ENCODE results near the gene ATXN7L3.

Gene ATXN7L3

DNA sequence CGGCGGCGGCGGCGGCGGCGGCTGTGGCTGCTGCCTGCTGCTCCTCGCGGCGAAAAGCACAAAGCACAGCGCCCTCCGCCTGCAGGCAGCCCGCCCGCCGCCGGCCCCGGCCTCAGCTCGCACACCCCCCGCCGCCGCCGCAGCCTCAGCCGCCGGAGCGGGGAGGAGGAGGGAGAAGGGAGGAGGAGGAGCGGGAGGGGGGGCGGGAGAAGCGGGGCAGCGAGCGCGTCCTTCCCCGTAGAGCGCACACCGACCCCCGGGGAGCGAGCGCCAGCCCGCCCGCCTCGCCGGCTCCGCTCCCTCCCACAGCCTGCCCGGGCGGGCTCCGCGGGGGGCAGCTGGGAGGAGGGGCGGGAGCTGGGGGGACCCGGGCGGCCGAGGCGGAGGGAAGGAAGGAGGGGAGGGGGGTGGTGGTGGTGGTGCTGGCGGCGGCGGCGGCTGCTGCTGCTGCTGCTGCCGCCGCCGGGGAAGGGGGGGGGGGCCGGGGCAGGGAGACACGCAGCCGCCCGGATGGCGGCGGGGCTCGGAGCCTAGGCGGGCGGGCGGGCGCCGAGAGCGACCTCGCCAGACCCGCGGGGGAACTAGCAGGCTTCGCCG, 20.0 kb upstream of the ATXN7L3 start, which contains the start of gene UBTF:
TSS of gene UBTF (minus strand) at position 60 of the 597 bp plus-strand sequence. CDS start 1,446 bp downstream, outside the sequence.
- Histone ChIP-seq H2AK5ac (ENCODE audit: low read length) (no peak within 1 kb of the TSS), H3K4ac (ENCODE audit: low read depth, low read length) (peak within 1 kb of the TSS; percentile 97), H2BK15ac (replicated peaks; ENCODE audit: low read depth) (no peak within 1 kb of the TSS), H3K4me3 (ENCODE audit: low read length) (peak within 1 kb of the TSS; percentile 84), H2BK120ac (ENCODE audit: low read depth, low read length) (peak within 1 kb of the TSS; percentile 83), H2BK5ac (ENCODE audit: low read length) (peak within 1 kb of the TSS; percentile 81), H4K8ac (ENCODE audit: low read depth, low read length) (peak within 1 kb of the TSS; percentile 92), H3K79me2 (ENCODE audit: control insufficient read depth, insufficient read depth, low read length) (peaks cover 25% of the 10 kb centered on the region), H3K23ac (ENCODE audit: low read length) (peak within 1 kb of the TSS; percentile 90), H3K4me1 (ENCODE audit: control insufficient read depth, low read depth, low read length) (no peaks in the 10 kb centered on the region), H3K79me1 (ENCODE audit: low read length) (peaks cover 13% of the 10 kb centered on the region), H4K5ac (ENCODE audit: low read length) (no peak within 1 kb of the TSS), H3K36me3 (ENCODE audit: control insufficient read depth, insufficient read depth, low read length) (peaks cover 13% of the 10 kb centered on the region), H3K18ac (ENCODE audit: low read length) (peak within 1 kb of the TSS; percentile 99), H3K27me3 (ENCODE audit: insufficient read depth, low read length, poor library complexity) (no peaks in the 10 kb centered on the region), H3K56ac (ENCODE audit: low read length) (peak within 1 kb of the TSS; percentile 97), H3K4me2 (ENCODE audit: low read length) (peak within 1 kb of the TSS; percentile 56), H3K27ac (ENCODE audit: low read depth, low read length) (peak within 1 kb of the TSS; percentile 99), H3K9ac (ENCODE audit: low read length) (peak within 1 kb of the TSS; percentile 97)
- no CpG with 5 or more reads among the region's 76 CpGs for WGBS (ENCODE audit: extremely low coverage, insufficient coverage, low lambda C conversion rate)
- DNase-seq, result peak; percentile 87

DNA sequence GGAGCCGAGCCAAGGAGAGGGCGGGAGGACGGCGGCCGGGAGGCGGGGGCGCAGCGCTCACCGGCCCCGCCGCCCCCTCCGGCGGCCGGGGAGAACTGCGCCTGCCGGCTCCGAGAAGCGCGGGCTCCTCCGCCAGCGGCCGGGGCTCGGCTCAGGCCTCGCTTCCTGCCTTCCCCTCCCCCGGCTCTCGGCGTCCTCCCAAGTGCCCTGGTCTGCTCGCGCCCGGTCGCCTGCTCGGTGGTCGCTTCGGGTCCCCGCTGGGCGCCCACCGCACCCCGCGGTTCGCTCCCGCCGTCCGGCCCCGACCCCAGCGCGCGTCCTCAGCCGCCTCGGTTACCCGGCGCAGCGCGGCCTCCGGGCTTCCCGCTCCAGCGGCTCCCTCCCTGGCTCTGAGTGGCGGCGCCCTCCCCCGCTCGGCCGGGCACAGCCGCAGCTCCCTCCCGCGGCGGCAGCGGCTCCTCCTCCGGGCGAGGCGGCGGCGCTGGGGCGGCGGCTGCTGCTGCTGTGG, 19.5 kb upstream of the ATXN7L3 start:
- peak overlapping the region; percentile 99 for H3K27ac ChIP-seq (ENCODE audit: low read depth, low read length)
- peak; percentile 79 for DNase-seq
- no peaks in the 10 kb centered on the region for H3K4me1 ChIP-seq (ENCODE audit: control insufficient read depth, low read depth, low read length)
- H3K4ac ChIP-seq (ENCODE audit: low read depth, low read length), result peak overlapping the region; percentile 97
- H4K8ac ChIP-seq (ENCODE audit: low read depth, low read length), result peak overlapping the region; percentile 92
- H3K4me2 ChIP-seq (ENCODE audit: low read length), result no peak overlapping the region
- H3K23ac ChIP-seq (ENCODE audit: low read length), result peak overlapping the region; percentile 86
- H2BK120ac ChIP-seq (ENCODE audit: low read depth, low read length), result peak overlapping the region; percentile 83
- no peak overlapping the region for H2BK15ac ChIP-seq (replicated peaks; ENCODE audit: low read depth)
- H3K27me3 ChIP-seq (ENCODE audit: insufficient read depth, low read length, poor library complexity), result no peaks in the 10 kb centered on the region
- peak overlapping the region; percentile 94 for H3K56ac ChIP-seq (ENCODE audit: low read length)
- no peak overlapping the region for H4K5ac ChIP-seq (ENCODE audit: low read length)
- H3K18ac ChIP-seq (ENCODE audit: low read length), result peak overlapping the region; percentile 99
- H3K4me3 ChIP-seq (ENCODE audit: low read length), result peak overlapping the region; percentile 73
- H3K79me2 ChIP-seq (ENCODE audit: control insufficient read depth, insufficient read depth, low read length), result peaks cover 25% of the 10 kb centered on the region
- peak overlapping the region; percentile 73 for H2BK5ac ChIP-seq (ENCODE audit: low read length)
- no CpG with 5 or more reads among the region's 73 CpGs for WGBS (ENCODE audit: extremely low coverage, insufficient coverage, low lambda C conversion rate)
- H3K36me3 ChIP-seq (ENCODE audit: control insufficient read depth, insufficient read depth, low read length), result peaks cover 16% of the 10 kb centered on the region
- H2AK5ac ChIP-seq (ENCODE audit: low read length), result no peak overlapping the region
- peak overlapping the region; percentile 94 for H3K9ac ChIP-seq (ENCODE audit: low read length)
- H3K79me1 ChIP-seq (ENCODE audit: low read length), result peaks cover 14% of the 10 kb centered on the region

- Histone ChIP-seq H3K18ac (ENCODE audit: low read length) (peak overlapping the region; percentile 99), H3K79me1 (ENCODE audit: low read length) (peaks cover 14% of the 10 kb centered on the region), H3K36me3 (ENCODE audit: control insufficient read depth, insufficient read depth, low read length) (peaks cover 16% of the 10 kb centered on the region), H3K4me2 (ENCODE audit: low read length) (peak overlapping the region; percentile 32), H3K56ac (ENCODE audit: low read length) (peak overlapping the region; percentile 94), H3K23ac (ENCODE audit: low read length) (no peak overlapping the region), H3K79me2 (ENCODE audit: control insufficient read depth, insufficient read depth, low read length) (peaks cover 25% of the 10 kb centered on the region), H4K5ac (ENCODE audit: low read length) (no peak overlapping the region), H2BK15ac (replicated peaks; ENCODE audit: low read depth) (no peak overlapping the region), H3K27ac (ENCODE audit: low read depth, low read length) (peak overlapping the region; percentile 99), H3K9ac (ENCODE audit: low read length) (peak overlapping the region; percentile 94), H2BK120ac (ENCODE audit: low read depth, low read length) (peak overlapping the region; percentile 83), H3K4me1 (ENCODE audit: control insufficient read depth, low read depth, low read length) (no peaks in the 10 kb centered on the region), H3K27me3 (ENCODE audit: insufficient read depth, low read length, poor library complexity) (no peaks in the 10 kb centered on the region), H3K4ac (ENCODE audit: low read depth, low read length) (peak overlapping the region; percentile 97), H2BK5ac (ENCODE audit: low read length) (no peak overlapping the region), H3K4me3 (ENCODE audit: low read length) (peak overlapping the region; percentile 73), H4K8ac (ENCODE audit: low read depth, low read length) (peak overlapping the region; percentile 92), H2AK5ac (ENCODE audit: low read length) (no peak overlapping the region)
- peak; percentile 94 for DNase-seq
- no CpG with 5 or more reads among the region's 89 CpGs for WGBS (ENCODE audit: extremely low coverage, insufficient coverage, low lambda C conversion rate)
Measured at GRCh38 chr17:44218344-44219107, 18.8 kb upstream of the ATXN7L3 start.

DNA sequence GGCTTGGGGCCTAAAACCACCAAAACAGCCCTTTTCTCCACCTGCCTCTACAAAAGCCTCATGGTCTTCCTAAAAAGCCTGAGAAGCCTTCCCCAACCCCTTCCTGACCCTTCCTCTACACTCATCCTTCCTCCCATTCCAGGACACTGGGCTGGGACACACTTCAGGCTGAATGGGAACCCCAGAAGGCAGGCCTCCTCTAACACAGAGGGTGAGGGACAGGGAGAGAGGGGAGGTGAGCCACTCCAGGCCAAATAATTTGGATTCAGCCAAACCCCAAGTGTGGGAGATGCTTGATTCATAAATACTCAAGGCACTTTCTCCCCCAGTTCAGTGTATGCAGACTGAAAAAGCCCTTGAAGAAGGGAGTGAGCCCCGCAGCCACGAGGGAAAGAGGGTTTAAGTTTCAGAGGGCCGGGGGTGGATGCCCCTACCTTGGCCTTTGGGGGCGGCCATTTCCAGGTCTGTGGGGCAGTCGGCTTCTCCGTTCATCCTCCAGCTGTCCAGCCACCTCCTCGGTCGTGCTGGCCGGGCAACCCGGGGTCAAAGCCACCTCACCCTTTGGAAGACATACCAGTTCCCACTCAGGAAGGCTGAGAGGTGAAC, 18.2 kb upstream of the ATXN7L3 start:
- Histone ChIP-seq H3K56ac (ENCODE audit: low read length) (peak overlapping the region; percentile 88), H3K4me1 (ENCODE audit: control insufficient read depth, low read depth, low read length) (no peaks in the 10 kb centered on the region), H4K5ac (ENCODE audit: low read length) (no peak overlapping the region), H2BK15ac (replicated peaks; ENCODE audit: low read depth) (no peak overlapping the region), H2BK120ac (ENCODE audit: low read depth, low read length) (no peak overlapping the region), H3K4me2 (ENCODE audit: low read length) (peak overlapping the region; percentile 32), H3K79me2 (ENCODE audit: control insufficient read depth, insufficient read depth, low read length) (peaks cover 25% of the 10 kb centered on the region), H3K4me3 (ENCODE audit: low read length) (peak overlapping the region; percentile 50), H3K23ac (ENCODE audit: low read length) (no peak overlapping the region), H3K18ac (ENCODE audit: low read length) (peak overlapping the region; percentile 71), H3K79me1 (ENCODE audit: low read length) (peaks cover 14% of the 10 kb centered on the region), H2AK5ac (ENCODE audit: low read length) (no peak overlapping the region), H3K9ac (ENCODE audit: low read length) (peak overlapping the region; percentile 75), H4K8ac (ENCODE audit: low read depth, low read length) (no peak overlapping the region), H2BK5ac (ENCODE audit: low read length) (no peak overlapping the region), H3K4ac (ENCODE audit: low read depth, low read length) (no peak overlapping the region), H3K36me3 (ENCODE audit: control insufficient read depth, insufficient read depth, low read length) (peaks cover 16% of the 10 kb centered on the region), H3K27me3 (ENCODE audit: insufficient read depth, low read length, poor library complexity) (no peaks in the 10 kb centered on the region), H3K27ac (ENCODE audit: low read depth, low read length) (peak overlapping the region; percentile 43)
- no peak for DNase-seq
- WGBS (ENCODE audit: extremely low coverage, insufficient coverage, low lambda C conversion rate), result no CpG with 5 or more reads among the region's 10 CpGs

- Histone ChIP-seq H3K79me2 (ENCODE audit: control insufficient read depth, insufficient read depth, low read length) (peaks cover 25% of the 10 kb centered on the region), H4K5ac (ENCODE audit: low read length) (no peak overlapping the region), H3K4me1 (ENCODE audit: control insufficient read depth, low read depth, low read length) (no peaks in the 10 kb centered on the region), H3K56ac (ENCODE audit: low read length) (no peak overlapping the region), H3K27me3 (ENCODE audit: insufficient read depth, low read length, poor library complexity) (no peaks in the 10 kb centered on the region), H4K8ac (ENCODE audit: low read depth, low read length) (no peak overlapping the region), H3K36me3 (ENCODE audit: control insufficient read depth, insufficient read depth, low read length) (peaks cover 16% of the 10 kb centered on the region), H2BK5ac (ENCODE audit: low read length) (no peak overlapping the region), H2BK120ac (ENCODE audit: low read depth, low read length) (no peak overlapping the region), H3K23ac (ENCODE audit: low read length) (no peak overlapping the region), H3K4me3 (ENCODE audit: low read length) (no peak overlapping the region), H3K27ac (ENCODE audit: low read depth, low read length) (no peak overlapping the region), H2AK5ac (ENCODE audit: low read length) (no peak overlapping the region), H3K9ac (ENCODE audit: low read length) (peak overlapping the region; percentile 75), H3K79me1 (ENCODE audit: low read length) (peaks cover 14% of the 10 kb centered on the region), H3K4ac (ENCODE audit: low read depth, low read length) (no peak overlapping the region), H3K4me2 (ENCODE audit: low read length) (no peak overlapping the region), H2BK15ac (replicated peaks; ENCODE audit: low read depth) (no peak overlapping the region), H3K18ac (ENCODE audit: low read length) (no peak overlapping the region)
- DNase-seq, result no peak
- WGBS (ENCODE audit: extremely low coverage, insufficient coverage, low lambda C conversion rate), result no CpG with 5 or more reads among the region's 5 CpGs
Measured at GRCh38 chr17:44216694-44217093, 17.0 kb upstream of the ATXN7L3 start.
